GM21526 (cell line): ENCODE results near the gene PTPN3.

ENCODE experiments used
- ATAC-seq: cut with Tn5 transposase; IDR thresholded peaks from one replicate; pipeline ENCODE4 v1.9.1; 2021; ENCODE audit warnings: moderate library complexity; ENCODE audit not compliant: unreplicated experiment, low FRiP score

The PTPN3 gene

DNA sequence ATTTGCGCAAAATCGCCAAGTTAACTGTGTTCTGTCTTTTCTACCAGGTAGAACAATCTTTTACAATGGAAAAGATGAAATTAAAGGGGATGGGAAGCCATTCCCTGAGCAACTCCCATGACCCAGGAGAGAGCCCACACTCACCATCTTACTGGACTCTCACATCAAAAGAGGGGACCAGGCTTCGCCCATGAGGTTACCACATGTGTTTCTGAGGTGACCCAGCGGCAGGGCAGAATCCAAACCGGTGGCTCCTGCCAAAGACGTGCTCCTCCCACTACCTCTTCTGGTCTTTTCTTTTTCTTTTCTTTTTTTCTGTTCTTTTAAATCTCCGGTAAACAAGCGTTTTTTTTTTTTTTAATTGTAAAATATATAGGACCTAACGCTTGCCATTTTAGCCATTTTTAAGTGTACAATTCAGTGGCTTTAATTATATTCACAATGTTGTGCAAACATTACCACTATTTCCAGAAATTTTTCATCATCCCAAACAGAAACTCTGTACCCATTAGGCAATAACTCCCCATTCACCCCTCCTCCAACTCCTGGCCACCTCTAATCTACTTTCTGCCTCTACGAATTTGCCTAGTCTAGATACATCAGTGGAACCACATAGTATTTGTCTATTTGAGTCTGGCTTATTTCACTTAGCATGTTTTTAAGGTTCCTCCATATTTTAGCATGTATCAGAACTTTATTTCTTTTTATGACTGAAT is 19.3 kb downstream of the PTPN3 start:
- no peak for ATAC-seq

DNA sequence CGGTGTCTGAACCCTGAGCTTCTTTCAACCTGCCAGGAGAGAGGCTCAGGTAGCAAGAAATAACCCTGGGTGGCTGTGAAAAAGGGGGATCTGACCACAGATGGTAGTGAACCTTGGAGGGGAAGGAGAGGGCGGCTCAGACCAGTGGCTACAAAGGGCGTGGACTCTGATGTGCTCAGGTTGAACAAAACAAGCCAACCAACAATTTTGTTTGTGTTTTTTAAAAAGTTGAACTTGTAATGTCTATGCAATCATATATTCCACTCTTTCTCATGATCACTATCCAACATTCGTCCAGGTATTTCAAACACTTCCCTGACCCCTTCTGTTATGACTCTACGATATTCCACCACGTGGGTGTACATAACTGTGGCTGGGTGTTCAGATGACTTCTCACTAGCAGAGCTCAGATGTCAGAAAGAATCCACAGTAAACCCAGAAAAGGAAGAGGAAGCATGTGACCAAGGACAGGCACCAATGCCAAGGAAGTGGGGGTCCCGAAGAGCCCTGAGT is 20.0 kb downstream of the PTPN3 start:
- no peak for ATAC-seq

DNA sequence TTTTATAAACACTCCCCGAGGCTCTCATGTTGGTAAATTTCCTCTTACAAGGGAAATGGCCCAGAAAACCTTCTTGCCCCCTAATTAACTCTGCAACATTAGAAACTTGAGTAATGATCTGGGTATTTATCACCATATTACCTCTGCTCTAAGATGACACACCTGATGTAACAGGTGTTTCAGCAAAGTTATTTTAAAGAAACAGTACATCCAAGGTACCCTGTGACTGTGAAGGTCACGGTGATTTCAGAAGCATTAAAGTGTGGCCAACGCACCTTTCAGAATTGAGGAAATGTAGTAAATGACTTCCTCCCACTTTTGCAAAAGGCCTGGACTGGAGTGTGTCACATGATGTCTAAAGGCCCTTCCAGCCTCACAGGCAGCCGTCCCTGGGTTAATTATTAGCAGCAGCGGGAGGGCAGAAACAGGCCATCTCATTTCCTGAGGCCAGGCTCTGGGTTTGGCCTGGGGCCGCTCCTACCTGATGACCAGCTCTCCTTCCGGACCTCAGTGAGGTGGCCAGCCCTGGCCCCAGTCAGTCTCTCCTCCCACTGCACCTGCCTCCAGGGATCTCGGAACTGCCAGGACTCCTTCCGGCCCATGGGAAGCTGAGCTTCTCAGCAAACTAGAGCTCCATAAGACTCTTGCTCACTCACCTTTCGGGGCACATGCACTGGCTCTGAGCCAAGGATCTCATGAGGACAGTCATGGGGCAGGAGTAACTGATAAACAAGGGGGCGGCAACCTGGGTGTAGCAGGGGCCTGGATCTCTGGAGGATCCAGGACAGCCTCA is 20.7 kb downstream of the PTPN3 start:
- no peak for ATAC-seq

DNA sequence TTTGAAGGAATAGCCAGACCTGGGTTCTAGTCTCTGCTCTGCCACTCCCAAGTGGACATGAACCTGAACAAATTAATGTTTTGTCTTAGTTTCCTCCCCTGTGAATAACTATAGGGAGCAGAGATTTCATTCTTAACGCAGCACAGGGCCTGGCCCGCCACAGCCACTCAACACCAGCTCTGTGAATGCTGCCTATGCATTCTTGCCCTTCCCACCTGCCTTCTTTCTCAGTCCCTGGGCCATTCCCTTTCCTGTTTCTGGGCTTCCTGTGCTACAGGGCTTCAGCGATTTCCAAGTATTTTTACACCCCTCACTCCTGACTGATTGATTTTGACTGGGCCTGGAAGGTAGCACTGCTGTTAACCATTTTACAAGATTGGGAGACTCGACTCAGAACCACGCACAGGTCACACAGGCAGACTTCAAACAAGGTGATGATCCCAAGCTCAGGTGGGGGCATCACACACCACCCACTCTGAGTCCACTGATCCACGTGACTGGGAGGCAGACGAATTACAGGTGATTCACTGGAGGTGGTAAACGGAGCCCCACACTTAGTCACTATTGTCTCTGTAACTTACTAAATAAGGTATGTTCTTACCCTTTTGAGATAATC is 21.4 kb downstream of the PTPN3 start:
- ATAC-seq = no peak

DNA sequence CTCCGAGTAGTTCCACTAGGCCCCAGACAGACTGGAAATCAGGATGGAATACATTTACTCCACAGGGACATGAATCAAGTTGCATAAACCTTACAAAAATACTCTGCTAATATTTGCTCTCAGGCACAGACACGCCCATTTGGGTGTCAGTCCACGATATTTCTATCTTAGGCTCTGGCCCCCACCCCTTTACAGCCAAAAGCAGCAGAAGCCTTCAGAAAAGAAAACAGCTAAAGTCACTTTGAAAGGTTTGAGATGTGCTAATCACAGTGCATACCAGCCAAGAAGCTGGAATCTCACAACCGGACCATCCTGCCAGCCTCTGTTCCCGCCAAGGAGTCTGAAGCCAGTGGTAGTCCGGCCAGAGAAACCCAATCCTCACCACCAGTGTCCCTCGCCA is 22.6 kb downstream of the PTPN3 start:
- no peak for ATAC-seq

DNA sequence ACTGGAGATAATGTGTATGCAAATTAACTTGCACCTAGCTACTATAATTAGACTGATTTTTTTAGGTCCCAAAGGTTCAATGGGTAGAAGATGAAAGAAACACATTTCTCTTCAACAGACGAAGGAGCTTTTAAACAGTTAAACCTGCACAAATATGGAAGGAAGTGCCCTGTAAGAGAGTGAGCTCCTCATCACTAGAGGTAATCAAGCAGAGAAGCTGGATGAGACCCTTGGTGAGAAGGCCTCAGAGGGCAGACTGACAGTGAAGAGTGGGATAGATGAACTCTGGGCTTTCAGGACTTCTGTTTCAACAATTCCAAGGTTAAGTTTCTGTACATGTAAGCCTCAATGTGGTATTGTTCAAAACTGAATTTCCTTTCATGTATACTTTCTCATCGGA is 23.2 kb downstream of the PTPN3 start:
- ATAC-seq = no peak

DNA sequence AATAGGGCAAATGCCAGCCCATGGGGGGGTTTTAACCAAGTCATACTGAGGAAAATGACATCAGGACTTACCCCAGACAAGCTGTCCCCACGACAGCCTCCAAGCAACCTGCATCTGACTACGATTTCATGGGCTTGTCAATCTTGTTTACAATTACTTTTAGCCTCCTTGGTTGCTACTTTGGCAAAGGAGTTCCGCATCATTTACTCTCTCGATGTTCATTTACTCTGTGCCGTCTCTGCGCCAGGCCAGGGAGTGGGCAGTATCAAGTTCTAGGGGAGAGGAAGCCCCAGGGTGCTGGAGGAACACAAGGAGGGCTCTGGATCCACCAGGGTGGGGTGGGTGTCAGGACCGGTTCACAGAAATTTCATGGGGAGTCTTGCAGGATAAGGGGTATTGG is 23.9 kb downstream of the PTPN3 start:
- no peak for ATAC-seq

DNA sequence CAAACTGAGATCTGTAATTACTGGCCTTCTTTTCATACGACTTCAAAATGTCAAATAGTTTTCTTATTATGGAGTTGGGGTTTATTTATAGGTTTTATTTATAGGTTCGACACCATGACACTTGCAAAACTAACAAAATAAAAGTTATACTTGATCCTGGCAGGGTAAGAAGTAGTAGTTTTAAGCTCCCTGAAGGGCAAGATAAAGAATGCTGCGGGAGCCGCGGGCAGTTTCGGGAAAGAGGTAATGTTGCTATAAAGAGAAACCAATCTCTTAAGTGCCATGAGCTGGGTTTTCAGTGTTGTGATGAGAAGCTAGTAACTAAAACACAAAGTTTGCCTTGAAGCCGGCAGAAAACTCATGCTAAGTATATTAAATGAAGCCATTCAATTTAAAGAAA is 24.8 kb downstream of the PTPN3 start:
- ATAC-seq = no peak

DNA sequence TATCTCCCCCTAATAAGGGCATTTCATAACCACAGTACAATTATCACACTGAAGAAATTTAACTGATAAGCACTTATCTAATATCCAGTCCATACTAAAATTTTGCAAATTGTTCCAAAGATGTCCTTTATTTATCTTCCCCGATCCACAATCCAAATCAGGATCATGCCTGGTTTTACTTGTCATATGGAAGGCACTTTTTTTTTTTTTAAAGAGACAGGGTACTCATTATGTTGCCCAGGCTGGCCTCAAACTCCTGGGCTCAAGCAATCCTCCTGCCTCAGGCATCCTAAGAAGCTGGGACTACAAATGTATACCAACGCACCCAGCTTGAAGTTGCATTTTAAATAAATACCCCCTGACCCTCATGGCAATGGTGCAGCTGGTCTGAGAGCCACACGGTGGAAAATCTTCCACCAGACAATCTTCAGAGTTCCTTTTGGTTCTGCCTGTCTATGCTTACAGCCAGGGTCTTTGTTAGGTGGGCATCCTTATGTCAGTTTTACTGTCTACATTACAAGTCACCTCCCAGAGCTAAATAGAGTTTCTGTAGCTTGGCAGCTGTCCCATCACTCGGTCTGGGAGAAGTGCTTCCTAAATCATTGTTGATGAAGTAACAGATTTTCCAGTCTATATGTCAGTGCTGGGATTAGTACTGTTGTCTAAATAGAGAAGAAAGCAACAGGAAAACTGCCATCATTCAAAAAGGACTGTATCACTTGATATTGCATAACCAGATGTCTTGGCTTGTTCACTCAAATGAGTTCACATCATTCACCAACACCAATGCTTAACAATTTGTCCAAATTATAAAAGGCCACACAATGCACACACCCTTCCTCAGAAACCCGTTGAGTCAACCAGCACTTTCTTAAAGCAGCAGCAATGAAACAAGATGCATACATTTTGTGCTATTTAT is 26.4 kb downstream of the PTPN3 start:
- no peak for ATAC-seq

DNA sequence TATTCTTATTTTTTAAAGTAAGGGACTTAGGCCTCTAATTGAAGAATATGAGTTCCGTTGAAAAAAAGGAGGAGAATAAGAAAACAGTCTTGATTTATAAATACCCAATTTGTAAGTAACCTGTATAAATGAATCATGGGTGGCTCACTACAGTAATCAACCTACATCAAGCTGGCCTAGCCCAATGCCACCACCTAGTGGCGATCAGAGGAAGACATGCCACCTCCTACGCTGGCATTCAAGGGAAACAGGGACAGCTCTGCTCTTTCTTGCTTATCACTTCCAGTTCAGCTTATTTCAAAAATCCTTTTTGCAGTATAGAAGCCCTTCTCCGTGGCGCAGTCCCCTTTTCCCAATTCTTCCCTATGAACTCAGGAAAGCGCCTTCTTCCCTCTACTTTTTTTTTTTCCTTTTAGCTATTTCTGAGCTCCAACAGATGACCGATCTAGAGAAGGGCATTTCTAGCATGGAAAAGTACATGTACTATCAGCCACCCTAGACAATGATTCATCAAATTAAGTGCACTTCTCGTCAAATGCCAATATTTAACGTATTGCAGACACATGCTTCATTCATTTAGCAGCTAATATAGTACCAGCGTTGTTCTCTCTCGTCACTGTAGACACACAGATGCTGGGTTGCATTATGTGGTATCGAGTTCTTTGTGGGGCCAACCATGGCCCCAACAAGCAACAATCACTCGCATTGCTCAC is 28.3 kb downstream of the PTPN3 start:
- peak; percentile 94 for ATAC-seq

DNA sequence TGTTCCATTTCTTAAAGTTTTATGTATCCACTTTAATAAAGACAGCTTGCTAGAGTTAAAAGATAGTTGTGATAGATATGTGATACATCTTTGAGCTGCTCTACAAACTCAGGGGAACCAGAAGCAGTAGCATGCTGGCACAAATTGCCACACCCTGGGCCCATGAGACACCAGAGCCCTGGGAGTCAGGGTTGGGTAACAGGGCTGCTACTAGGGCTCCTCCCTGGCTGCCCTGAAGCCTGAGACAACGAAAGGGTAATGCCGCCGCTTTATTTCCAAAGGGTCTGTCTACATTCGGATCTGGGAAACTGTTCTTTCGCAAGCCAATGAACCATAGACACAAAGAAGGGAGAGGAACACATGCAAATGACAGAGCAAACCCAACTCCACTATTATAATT is 29.2 kb downstream of the PTPN3 start:
- ATAC-seq = no peak

DNA sequence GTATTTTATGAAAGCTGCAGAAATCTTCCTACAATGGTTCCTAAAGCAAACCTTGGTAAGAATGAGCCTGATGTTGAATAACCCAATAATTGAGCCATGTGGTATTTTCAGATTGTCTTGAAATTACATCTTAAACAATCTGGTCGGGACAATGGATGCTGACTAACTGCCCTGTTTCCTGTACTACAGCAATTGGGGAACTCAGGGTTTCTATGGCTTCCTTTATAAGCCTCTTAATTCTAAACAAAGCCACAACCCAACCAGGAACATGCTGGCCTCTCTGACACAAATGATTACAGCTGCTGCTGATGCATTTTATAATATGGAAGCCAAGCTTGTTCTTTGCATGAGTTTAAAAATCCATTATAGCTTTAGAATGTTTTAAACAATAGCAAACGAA is 30.2 kb downstream of the PTPN3 start:
- no peak for ATAC-seq

DNA sequence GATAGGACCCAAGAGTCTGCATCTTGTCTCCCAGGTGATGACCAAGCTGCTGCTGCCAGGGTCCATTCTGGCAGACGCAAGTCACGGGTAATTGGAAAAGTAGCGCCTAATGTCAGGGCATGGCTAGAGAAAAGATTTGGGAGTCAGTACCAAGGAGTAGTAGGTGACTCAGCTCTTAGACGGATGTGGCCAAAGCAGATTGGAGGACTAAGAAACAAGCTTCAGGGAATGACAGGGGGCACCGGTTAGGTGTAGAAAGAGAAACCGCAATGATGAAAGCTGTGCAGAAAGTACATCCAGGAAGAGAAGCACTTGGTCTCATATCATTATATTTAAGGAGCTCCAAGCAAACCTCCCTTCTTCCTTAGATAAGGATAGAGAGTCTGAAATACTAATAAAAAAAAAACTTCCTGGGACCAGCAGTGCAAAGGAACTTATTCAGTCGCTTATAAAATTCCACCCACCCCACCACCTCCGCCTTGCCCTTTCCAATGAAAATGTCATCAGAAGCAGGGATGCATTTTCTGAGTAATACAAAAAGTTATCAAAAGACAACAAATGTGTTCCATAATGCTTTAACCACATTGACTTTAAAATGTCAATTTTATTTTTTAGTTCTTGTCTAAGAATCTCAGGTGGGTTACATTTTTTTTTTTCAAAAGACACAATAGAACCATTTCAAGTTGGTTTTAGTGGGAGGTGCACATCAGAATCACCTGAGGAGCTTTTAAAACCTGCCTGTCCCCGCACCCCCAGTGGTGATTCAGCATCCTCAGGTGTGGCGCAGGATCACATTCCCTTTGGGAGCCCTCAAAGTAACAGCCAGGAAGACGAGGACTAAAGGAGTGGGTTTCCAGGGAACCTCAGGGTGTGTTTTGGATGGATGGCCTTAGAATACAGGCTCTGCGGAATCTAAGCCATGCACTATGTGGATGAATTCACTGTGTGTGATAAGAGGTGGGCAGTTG is 31.2 kb downstream of the PTPN3 start:
- ATAC-seq = no peak

DNA sequence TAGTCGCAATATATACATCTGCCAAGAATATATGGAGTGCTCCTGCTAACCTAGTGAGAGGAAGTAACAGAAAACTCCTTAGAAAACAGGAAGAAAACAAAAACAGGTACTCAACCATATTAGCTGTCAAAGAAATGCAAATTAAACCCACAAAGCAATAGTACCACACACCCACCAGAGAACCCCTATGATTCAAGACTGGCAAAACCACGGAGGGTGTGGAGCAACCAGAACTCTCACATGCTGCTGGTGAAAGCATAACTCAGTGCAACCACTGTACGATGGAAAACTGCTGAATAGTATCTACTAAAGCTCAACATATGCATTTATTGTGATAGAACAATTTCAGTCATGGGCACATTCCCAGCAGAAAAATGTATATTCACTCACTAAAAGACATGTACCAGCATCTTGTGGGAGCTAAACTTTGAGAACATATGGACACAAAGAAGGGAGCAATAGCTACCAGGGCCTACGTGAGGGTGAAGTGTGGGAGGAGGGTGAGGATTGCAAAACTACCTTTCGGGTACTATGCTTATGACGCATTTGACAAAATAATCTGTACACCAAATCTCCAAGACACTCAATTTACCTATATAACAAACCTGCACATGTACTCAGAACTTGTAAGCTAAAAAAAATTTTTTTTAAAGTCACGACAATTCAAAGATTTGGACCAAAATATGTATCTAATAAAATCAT is 34.0 kb downstream of the PTPN3 start:
- no peak for ATAC-seq

DNA sequence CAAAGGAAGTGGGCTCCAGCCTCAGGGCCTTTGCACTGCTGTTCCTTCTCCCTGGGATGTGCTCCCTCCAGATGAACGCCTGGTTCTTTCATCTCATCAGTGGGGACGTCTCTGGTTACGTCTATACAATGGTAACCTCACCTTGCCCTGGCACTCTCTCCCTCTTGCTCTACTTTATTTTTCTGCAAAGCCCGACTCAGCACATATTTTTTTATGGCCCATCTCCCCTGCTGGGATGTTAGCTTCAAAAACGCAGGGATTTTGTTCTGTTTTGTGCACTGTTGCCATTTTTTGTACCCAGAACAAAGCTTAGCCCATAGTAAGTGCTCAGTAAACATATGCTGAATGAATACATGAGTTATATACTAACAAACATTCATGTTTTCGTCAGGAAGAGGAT is 37.5 kb downstream of the PTPN3 start:
- no peak for ATAC-seq

DNA sequence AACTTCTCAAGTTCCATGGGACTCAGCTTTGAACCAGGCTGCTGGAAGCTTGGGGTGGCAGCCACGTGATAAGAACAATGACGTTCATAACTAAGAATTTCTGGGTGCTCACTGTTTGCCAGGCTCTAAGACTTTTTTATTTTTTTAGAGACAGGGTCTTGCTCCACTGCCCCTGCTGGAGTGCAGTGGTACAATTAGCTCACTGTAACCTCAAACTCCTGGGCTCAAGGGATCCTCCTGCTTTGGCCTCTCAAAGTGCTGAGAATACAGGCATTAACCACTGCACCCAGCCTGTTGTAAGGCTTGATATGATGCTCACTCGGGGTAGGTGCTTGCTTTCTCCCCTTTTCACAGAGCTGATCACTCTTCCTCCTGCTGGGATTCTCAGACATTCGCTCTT is 38.7 kb downstream of the PTPN3 start:
- no peak for ATAC-seq

DNA sequence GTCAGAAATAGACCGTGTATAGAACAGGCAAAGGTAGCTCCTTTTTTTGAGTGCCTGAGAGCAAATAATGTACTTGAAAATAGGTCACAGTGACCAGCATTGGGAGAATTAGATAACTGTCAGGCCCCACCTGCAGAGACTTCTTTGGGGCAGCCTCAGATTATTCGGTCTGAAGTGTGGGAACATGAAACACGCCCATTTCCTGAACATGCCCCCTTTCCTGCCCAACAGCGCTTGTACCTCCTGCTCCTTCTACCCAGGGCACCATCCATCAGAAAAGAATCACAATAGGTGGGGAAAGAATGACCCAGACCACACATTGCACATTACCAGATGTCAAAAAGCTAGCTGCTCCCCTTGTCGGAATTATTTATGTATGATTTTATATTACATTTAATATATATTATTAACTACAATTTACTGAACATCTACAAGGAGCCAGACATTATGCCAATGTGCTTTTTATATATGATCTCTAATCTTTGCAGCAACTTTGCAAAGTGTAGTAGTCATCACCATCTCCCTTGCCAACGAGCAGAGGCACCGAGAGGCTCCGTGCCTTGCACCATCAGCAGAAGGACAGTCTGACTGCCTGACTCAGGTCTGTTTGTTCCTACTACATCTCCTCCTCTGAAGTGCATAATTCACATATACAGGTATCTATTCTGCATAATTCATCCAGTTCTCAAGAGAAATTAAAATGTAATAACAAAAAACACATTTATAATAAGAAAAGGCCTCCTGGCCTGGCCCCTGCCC is 39.5 kb downstream of the PTPN3 start:
- ATAC-seq = no peak
